KMS-11 (cell line): Measurements from ENCODE around the gene HUS1B.
"Not testable (repeated sequence)": the region's sequence is repeated elsewhere in the genome, so short reads cannot be mapped to it uniquely, and the experiment has no call there.

Experiments
- H2AFZ ChIP-seq: fragments of 200-600 bp; sonication (generic); 2 replicates; pipeline ENCODE4 v1.6.1; 2016; ENCODE audit warnings: antibody characterized with exemption, mixed run types, low read depth
- H3K27ac ChIP-seq: fragments of 200-600 bp; sonication (generic); 2 replicates; pipeline ENCODE4 v1.6.1; 2016; ENCODE audit warnings: mild to moderate bottlenecking, mixed run types
- H3K27me3 ChIP-seq: fragments of 200-600 bp; sonication (generic); 2 replicates; pipeline ENCODE4 v1.6.1; 2017; ENCODE audit warnings: mild to moderate bottlenecking, low read depth, mixed run types, moderate library complexity; ENCODE audit not compliant: insufficient read depth
- H3K36me3 ChIP-seq: fragments of 200-600 bp; sonication (generic); 2 replicates; pipeline ENCODE4 v1.6.1; 2017; ENCODE audit warnings: mild to moderate bottlenecking, mixed run types; ENCODE audit not compliant: insufficient read depth
- H3K4me1 ChIP-seq: fragments of 200-600 bp; sonication (generic); 2 replicates; pipeline ENCODE4 v1.6.1; 2016; ENCODE audit warnings: mild to moderate bottlenecking, low read depth, mixed run types; ENCODE audit not compliant: poor library complexity, severe bottlenecking
- H3K4me2 ChIP-seq: fragments of 200-600 bp; sonication (generic); 2 replicates; pipeline ENCODE4 v1.7.0; 2016; ENCODE audit warnings: mild to moderate bottlenecking, mixed run types
- H3K4me3 ChIP-seq: fragments of 200-600 bp; sonication (generic); IDR thresholded peaks from 2 replicates; pipeline ENCODE4 v1.6.1; 2017; ENCODE audit warnings: low read depth, low read length, mixed read lengths; ENCODE audit not compliant: insufficient read depth
- H3K79me2 ChIP-seq: fragments of 200-600 bp; sonication (generic); 2 replicates; pipeline ENCODE4 v1.6.1; 2016; ENCODE audit warnings: low read depth, mixed run types; ENCODE audit not compliant: insufficient read depth
- H3K9ac ChIP-seq: fragments of 200-600 bp; sonication (generic); 2 replicates; pipeline ENCODE4 v1.6.1; 2016; ENCODE audit warnings: mild to moderate bottlenecking, mixed run types
- H4K20me1 ChIP-seq: fragments of 200-600 bp; sonication (generic); 2 replicates; pipeline ENCODE4 v1.6.1; 2016; ENCODE audit warnings: mild to moderate bottlenecking, mixed run types; ENCODE audit not compliant: insufficient read depth
- TF ChIP-seq, protein P1 (sequence below): fragments of 200-600 bp; sonication (generic); conservative IDR thresholded peaks from 2 replicates; pipeline ENCODE4 v1.6.1; 2017; ENCODE audit warnings: low read depth, mild to moderate bottlenecking, antibody characterized with exemption, low read length, moderate library complexity, mixed read lengths

HUS1B gene

DNA sequence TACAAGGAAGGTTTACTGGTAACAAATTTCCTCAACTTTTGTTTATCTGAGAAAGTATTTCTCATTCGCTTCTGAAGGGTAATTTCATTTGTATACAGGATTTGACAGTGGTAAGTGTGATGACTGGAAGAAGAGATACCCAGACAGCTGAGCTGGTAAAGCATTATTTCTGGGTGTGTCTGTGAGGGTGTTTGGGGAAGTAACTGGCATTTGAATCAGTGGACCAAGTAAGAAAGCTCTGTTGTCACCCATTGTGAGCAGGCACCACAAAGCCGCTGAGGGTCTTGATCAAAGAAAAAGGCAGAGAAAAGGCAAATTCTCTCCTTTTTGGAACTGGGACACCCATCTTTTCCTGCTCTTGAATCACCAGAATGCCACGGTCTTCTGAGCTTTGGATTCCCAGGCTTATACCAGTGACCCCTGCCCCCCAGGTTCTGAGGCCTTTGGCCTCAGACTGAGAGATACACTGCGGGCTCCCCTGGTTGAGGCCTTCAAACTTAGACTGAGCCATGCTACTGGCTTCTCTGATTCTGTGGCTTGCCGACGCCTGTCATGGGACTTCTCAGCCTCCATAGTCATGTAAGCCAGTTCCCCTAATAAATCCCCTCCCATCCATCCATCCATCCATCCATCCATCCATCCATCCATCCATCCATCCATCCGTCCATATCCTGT is 10.5 kb upstream of the HUS1B start:
- Histone ChIP-seq H3K4me1 (no peaks in the 10 kb centered on the region), H3K27me3 (no peaks in the 10 kb centered on the region), H3K9ac (no peak overlapping the region), H3K79me2 (peaks cover 16% of the 10 kb centered on the region; the same call in 1 of the 2 replicates), H4K20me1 (no peaks in the 10 kb centered on the region), H3K4me3 (no peak overlapping the region), H3K36me3 (no peaks in the 10 kb centered on the region), H2AFZ (no peak overlapping the region), H3K4me2 (no peak overlapping the region), H3K27ac (no peak overlapping the region)
- TF ChIP-seq, protein P1, sequence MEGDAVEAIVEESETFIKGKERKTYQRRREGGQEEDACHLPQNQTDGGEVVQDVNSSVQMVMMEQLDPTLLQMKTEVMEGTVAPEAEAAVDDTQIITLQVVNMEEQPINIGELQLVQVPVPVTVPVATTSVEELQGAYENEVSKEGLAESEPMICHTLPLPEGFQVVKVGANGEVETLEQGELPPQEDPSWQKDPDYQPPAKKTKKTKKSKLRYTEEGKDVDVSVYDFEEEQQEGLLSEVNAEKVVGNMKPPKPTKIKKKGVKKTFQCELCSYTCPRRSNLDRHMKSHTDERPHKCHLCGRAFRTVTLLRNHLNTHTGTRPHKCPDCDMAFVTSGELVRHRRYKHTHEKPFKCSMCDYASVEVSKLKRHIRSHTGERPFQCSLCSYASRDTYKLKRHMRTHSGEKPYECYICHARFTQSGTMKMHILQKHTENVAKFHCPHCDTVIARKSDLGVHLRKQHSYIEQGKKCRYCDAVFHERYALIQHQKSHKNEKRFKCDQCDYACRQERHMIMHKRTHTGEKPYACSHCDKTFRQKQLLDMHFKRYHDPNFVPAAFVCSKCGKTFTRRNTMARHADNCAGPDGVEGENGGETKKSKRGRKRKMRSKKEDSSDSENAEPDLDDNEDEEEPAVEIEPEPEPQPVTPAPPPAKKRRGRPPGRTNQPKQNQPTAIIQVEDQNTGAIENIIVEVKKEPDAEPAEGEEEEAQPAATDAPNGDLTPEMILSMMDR: no peak

DNA sequence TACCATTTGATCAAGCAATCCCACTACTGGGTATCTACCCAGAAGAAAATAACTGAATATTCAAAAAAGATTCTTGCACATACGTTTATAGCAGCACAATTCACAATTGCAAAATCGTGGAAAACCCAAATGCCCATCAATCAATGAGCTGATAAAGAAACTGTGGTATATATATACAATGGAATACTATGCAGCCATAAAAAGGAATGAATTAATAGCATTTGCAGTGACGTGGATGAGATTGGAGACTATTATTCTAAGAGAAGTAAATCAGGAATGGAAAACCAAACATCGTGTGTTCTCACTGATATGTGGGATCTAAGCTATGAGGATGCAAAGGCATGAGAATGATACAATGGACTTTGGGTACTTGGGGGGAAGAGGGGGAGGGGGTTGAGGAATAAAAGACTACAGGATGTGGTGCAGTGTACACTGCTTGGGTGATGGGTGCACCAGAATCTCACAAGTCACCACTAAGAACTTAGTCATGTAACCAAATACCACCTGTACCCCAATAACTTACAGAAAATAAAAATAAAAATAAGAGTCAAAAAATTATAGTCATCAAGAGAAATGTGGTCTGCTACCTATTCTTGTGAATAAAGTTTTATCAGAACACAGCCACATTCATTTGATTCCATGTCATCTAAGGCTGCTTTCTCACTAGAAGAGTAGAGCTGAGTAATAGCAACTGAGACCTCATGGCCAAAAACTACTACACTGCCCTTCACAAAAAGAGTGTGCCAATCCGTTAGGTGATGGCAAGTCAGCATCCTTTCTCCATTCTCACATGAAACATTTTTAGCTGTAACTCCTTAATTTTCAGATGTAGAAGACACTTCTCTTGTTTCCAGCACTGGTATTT is 8.7 kb upstream of the HUS1B start:
- Histone ChIP-seq H3K9ac (no peak overlapping the region), H3K4me2 (no peak overlapping the region), H2AFZ (no peak overlapping the region), H3K4me1 (no peaks in the 10 kb centered on the region), H3K36me3 (no peaks in the 10 kb centered on the region), H3K4me3 (no peak overlapping the region), H3K79me2 (peaks cover 29% of the 10 kb centered on the region; the same call in 1 of the 2 replicates), H4K20me1 (no peaks in the 10 kb centered on the region), H3K27ac (no peak overlapping the region), H3K27me3 (no peaks in the 10 kb centered on the region)
- TF ChIP-seq, protein P1: no peak

DNA sequence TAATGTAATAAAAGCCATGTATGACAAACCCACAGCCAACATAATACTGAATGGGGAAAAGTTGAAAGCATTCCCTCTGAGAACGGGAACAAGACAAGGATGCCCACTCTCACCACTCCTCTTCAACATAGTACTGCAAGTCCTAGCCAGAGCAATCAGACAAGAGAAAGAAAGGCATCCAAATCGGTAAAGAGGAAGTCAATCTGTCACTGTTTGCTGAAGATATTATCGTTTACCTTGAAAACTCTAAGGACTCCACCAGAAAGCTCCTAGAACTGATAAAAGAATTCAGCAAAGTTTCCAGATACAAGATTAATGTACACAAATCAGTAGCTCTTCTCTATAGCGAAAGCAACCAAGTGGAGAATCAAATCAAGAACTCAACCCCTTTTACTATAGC is 6.9 kb upstream of the HUS1B start:
- H3K4me1 ChIP-seq, H3K9ac ChIP-seq, H3K4me3 ChIP-seq, H3K36me3 ChIP-seq, H2AFZ ChIP-seq, H3K27ac ChIP-seq, H4K20me1 ChIP-seq, H3K4me2 ChIP-seq, H3K27me3 ChIP-seq: not testable (repeated sequence)
- H3K79me2 ChIP-seq: peaks cover 34% of the 10 kb centered on the region; the same call in 1 of the 2 replicates

DNA sequence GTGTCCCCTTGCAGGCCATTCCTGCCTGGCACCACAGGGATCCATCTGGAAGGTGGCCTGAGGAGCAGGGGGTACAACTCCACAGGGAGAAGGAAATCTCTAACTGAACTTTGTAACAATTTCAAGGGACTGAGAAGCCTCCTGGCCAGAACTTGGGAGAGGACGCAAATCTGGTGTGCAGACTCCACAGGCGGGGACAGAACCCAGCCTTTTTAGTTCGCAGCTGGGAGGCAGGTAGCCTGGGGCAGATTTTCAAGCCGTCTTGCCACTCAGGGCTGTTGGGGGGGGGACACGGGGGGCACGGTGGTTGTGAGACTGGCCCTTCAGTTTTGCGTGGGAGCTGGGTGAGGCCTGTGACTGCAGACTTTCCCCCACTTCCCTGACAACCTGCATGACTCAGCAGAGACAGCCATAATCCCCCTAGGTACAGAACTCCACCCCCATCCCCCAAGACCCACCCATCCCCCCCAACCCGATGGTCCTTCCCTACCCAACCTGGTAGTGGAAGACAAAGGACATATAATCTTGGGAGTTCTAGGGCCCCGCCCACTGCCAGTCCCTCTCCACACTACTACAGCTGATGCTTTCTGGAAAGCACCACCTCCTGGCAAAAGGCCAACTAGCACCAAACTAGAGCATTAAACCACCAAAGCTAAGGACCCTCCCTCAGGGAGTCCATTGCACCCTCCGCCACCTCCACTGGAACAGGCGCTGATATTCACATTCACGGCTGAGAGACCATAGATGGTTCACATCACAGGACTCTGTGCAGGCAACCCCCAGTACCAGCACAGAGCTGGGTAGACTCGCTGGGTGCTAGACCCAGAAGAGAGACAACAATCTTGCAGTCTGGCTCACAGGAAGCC is 3.0 kb upstream of the HUS1B start:
- H3K4me2 ChIP-seq: no peak overlapping the region
- H3K27ac ChIP-seq: no peak overlapping the region

More for the DNA sequence above, 3.0 kb upstream of the HUS1B start:
- H2AFZ ChIP-seq: no peak overlapping the region
- H4K20me1 ChIP-seq: no peaks in the 10 kb centered on the region
- H3K79me2 ChIP-seq: peaks cover 34% of the 10 kb centered on the region; the same call in 1 of the 2 replicates
- no peaks in the 10 kb centered on the region for H3K4me1 ChIP-seq
- TF ChIP-seq, protein P1: no peak
- H3K27me3 ChIP-seq: no peaks in the 10 kb centered on the region
- no peaks in the 10 kb centered on the region for H3K36me3 ChIP-seq
- H3K4me3 ChIP-seq: no peak overlapping the region
- no peak overlapping the region for H3K9ac ChIP-seq
